ENCODE data around the gene G3BP2.

DNA sequence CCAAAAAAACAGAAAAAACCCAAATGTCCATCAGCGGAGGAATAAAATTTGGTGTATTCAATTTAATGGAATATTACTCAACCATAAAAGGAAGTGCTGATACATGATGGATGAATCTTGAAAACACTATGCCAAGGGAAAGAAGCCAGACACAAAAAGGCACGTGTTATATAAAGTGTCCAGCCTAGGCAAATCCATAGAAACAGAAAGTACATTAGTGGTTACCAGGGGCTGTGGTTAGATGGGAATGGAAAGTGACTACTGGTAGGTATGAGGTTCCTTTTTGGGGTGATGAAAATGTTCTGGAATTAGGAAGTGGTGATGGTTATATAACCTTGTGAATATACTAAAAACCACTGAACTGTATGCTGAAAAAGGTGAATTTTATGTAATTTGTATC is 39.4 kb downstream of the G3BP2 start:
- TF ChIP-seq, protein P1, sequence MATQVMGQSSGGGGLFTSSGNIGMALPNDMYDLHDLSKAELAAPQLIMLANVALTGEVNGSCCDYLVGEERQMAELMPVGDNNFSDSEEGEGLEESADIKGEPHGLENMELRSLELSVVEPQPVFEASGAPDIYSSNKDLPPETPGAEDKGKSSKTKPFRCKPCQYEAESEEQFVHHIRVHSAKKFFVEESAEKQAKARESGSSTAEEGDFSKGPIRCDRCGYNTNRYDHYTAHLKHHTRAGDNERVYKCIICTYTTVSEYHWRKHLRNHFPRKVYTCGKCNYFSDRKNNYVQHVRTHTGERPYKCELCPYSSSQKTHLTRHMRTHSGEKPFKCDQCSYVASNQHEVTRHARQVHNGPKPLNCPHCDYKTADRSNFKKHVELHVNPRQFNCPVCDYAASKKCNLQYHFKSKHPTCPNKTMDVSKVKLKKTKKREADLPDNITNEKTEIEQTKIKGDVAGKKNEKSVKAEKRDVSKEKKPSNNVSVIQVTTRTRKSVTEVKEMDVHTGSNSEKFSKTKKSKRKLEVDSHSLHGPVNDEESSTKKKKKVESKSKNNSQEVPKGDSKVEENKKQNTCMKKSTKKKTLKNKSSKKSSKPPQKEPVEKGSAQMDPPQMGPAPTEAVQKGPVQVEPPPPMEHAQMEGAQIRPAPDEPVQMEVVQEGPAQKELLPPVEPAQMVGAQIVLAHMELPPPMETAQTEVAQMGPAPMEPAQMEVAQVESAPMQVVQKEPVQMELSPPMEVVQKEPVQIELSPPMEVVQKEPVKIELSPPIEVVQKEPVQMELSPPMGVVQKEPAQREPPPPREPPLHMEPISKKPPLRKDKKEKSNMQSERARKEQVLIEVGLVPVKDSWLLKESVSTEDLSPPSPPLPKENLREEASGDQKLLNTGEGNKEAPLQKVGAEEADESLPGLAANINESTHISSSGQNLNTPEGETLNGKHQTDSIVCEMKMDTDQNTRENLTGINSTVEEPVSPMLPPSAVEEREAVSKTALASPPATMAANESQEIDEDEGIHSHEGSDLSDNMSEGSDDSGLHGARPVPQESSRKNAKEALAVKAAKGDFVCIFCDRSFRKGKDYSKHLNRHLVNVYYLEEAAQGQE (IDR thresholded peaks at IDR 0.05; ENCODE audit: borderline replicate concordance) = no peak
- TF ChIP-seq, protein P1 (CRISPR knock-in tag; IDR thresholded peaks at IDR 0.05; ENCODE audit: low read depth) = no peak
- TF ChIP-seq CEBPB (tag; IDR thresholded peaks at IDR 0.05) = no peak
- no peak for TF ChIP-seq ZNF584 (CRISPR knock-in tag; IDR thresholded peaks at IDR 0.05; ENCODE audit: low read depth)
- no peak for TF ChIP-seq CREB1 (IDR thresholded peaks at IDR 0.05)
- TF ChIP-seq CREB1 (CRISPR knock-in tag; IDR thresholded peaks at IDR 0.05) = no peak
- TF ChIP-seq THRAP3 (IDR thresholded peaks at IDR 0.05; ENCODE audit: borderline replicate concordance) = no peak
- no peak for TF ChIP-seq JUN (IDR thresholded peaks at IDR 0.05; ENCODE audit: borderline replicate concordance, low read depth, low read length)
- no peak for TF ChIP-seq JUN (CRISPR knock-in tag; IDR thresholded peaks at IDR 0.05; ENCODE audit: borderline replicate concordance)
- TF ChIP-seq NFYB (IDR thresholded peaks at IDR 0.05; ENCODE audit: extremely low read depth, insufficient read length) = no peak
- no peak for TF ChIP-seq DIDO1 (tag; IDR thresholded peaks at IDR 0.05; ENCODE audit: low read depth)
- no peak for TF ChIP-seq RFX5 (IDR thresholded peaks at IDR 0.05; ENCODE audit: low read depth, low read length)
- no peak for TF ChIP-seq ZNF253 (CRISPR knock-in tag; conservative IDR thresholded peaks at IDR 0.05)
- TF ChIP-seq, protein P2, sequence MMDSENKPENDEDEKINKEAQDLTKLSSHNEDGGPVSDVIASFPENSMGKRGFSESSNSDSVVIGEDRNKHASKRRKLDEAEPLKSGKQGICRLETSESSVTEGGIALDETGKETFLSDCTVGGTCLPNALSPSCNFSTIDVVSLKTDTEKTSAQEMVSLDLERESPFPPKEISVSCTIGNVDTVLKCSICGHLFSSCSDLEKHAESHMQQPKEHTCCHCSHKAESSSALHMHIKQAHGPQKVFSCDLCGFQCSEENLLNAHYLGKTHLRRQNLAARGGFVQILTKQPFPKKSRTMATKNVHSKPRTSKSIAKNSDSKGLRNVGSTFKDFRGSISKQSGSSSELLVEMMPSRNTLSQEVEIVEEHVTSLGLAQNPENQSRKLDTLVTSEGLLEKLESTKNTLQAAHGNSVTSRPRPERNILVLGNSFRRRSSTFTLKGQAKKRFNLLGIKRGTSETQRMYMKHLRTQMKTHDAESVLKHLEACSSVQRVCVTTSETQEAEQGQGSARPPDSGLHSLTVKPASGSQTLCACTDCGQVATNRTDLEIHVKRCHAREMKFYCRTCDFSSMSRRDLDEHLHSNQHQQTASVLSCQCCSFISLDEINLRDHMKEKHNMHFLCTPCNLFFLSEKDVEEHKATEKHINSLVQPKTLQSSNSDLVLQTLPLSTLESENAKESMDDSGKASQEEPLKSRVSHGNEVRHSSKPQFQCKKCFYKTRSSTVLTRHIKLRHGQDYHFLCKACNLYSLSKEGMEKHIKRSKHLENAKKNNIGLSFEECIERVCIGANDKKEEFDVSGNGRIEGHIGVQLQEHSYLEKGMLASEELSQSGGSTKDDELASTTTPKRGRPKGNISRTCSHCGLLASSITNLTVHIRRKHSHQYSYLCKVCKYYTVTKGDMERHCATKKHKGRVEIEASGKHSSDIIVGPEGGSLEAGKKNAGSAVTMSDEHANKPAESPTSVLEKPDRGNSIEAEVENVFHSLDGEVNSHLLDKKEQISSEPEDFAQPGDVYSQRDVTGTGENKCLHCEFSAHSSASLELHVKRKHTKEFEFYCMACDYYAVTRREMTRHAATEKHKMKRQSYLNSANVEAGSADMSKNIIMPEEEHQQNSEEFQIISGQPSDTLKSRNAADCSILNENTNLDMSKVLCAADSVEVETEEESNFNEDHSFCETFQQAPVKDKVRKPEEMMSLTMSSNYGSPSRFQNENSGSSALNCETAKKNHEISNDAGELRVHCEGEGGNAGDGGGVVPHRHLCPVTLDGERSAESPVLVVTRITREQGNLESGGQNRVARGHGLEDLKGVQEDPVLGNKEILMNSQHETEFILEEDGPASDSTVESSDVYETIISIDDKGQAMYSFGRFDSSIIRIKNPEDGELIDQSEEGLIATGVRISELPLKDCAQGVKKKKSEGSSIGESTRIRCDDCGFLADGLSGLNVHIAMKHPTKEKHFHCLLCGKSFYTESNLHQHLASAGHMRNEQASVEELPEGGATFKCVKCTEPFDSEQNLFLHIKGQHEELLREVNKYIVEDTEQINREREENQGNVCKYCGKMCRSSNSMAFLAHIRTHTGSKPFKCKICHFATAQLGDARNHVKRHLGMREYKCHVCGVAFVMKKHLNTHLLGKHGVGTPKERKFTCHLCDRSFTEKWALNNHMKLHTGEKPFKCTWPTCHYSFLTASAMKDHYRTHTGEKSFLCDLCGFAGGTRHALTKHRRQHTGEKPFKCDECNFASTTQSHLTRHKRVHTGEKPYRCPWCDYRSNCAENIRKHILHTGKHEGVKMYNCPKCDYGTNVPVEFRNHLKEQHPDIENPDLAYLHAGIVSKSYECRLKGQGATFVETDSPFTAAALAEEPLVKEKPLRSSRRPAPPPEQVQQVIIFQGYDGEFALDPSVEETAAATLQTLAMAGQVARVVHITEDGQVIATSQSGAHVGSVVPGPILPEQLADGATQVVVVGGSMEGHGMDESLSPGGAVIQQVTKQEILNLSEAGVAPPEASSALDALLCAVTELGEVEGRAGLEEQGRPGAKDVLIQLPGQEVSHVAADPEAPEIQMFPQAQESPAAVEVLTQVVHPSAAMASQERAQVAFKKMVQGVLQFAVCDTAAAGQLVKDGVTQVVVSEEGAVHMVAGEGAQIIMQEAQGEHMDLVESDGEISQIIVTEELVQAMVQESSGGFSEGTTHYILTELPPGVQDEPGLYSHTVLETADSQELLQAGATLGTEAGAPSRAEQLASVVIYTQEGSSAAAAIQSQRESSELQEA (IDR thresholded peaks at IDR 0.05; ENCODE audit: low read depth) = no peak
- no peak for TF ChIP-seq TAF15 (IDR thresholded peaks at IDR 0.05; ENCODE audit: low read depth, low read length)
- TF ChIP-seq HNRNPLL (IDR thresholded peaks at IDR 0.05; ENCODE audit: low read depth, low read length, poor library complexity, severe bottlenecking) = no peak

Measured in K562 (cell line).